A172 (cell line): ENCODE data around the gene RGS10. TPM values are rescaled to one million over a fixed set of nuclear protein-coding genes. Genes with fewer than 3 reads are reported as not detected.
"Not testable (repeated sequence)": the region's sequence is repeated elsewhere in the genome, so short reads cannot be mapped to it uniquely, and the experiment has no call there.

ENCODE experiments used
- DNase-seq: peaks from one replicate; pipeline ENCODE4 v3.0.0-alpha.2; 2015; ENCODE audit warnings: low spot score
- total RNA-seq: library from RNA; depleted of rRNA; stranded (reverse); fragments of >200 nt; shearing (Covaris generic); gene quantifications from 2 replicates; pipeline ENCODE4 v1.2.3, GENCODE V29; 2014

The RGS10 gene
- total RNA-seq, 1 experiment from 2014 or later, result 106 TPM

DNA sequence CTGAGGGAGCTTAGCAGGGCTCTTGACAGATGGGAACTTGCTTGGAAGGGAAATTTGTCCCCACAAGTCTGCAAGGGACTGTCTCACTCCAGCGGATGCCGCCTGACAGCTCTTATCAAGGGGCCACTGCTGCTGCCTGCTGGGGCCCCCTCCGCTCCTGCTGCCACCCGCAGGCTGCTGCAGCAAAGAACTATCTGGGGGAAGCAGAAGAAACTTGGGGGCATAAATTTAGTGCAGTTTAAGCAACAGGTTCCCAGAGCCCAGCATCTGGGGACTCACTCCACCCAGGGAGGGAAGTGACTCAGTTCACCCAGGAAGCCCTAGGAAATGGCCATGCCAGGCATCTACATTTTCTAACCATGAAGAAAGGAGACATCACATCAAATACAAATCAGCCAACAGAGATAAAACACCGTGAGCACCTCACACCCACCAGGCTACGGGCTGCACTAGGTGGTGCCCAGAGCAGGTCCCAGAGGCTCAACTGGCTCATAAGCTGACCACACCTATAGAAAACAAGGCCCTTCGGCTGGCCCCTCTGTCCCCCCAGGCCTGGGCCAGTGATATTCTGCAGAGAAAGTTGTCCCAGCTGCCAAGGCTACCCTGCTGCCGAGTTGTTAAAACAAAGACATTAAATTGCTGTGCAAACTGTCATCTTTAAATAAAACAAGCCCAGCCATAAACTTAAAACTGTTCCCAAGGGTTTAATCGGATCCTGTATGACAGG is 3.7 kb downstream of the RGS10 start:
- no peak for DNase-seq

DNA sequence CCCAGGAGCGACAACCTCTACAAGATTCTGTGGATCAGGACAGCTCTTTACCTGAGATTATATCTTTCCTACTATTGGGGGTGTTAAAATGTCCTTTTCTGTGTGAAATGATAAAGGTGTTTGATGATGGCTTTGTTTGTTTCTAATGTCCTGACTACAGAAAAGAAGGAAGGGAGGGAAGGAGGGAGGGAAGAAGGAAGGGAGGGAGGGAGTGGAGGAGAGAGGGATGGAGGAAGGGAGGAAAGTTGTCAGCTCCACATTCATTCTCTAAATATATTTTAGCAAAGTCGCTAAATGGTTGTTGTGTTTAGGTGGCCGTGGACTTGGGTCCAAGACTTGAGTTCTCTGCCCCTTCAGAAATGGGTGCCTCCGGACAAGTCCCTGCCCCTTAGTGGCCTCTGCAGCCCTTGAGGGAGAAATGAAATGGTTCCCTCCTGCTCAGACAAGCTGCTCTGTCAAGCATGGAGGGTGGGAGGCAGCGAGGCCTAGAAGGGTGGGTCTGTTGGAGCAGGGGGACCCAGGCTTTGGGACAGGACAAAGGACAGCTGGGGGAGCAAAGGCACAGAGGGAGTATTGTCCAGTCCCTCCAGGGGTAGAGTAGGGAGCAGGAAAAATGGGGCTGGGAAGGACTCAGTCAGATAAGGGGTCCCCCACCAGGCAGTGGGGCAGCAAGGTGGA is 4.4 kb downstream of the RGS10 start:
- DNase-seq, result no peak

DNA sequence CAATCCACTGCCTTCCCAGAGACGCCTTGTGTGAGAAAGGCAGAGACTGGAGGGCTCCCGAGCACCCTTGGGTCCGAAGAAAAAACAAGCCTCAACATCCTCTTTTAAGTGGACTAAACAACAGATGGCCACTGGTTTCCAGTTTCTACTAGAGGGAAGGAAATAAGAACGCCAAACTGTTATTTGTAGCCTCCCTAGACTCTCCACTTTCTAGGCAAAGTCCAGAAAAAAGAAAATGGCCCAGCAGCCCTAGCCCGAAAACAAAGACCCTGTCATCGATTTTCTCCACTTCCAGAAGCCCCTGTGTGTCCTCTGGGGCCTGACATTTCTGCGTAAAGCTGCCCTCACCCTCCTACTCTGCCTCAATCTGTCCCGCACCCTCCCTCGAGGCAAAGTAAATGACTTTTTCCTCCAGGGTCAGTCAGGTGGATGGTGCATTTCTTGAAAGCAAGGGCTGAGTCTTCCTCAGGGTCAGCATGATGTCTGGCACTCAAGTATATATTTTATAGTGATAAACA is 6.0 kb downstream of the RGS10 start:
- DNase-seq, result no peak

DNA sequence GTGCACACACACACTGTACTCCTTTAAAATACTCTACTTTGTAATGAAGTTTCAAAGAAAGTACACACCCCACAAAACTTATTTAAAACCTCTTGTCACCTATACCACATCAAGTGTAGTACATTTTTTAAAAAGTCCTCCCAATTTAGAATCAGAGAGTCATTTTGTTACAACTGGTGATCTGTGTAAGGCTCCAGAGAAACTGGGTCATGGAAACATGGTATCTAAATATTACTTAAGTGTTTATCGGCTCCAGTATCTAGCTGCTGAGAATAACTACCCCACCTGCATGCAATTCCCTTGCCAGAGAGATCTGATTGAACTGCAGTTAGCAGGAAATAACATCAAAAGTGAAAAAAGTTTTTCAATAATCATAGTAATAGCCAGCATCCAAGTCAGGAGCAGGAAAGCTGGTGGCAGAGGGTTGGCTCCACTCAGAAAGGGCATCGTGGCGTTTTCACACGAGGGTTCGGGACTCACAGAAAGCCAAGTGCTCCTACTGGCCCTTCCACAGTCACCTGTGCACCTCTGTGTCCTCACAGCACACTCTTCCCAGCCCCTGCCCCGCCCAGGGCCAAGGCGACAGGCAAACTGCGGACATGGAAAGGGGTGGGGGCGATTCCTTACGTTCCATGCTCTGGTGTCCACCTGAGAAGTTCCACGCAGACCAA is 6.5 kb downstream of the RGS10 start:
- DNase-seq, result no peak

DNA sequence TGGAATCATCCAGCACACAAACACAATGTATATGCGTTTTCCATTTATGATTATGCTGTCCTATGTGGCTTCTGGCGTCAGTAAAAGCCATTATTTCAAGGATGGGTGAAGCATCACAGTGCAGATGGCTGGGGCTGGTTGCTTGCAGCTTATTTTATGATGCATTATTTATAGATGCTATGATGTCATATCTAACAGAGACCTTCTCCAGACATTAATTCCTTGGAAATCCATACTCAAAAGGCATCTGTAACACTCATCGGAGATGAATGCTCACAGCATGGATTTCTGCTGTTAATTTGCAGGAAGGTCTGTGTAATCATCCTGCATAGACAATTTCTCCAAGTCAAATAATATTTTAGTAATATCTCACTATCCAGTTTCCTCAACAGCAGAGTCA is 7.2 kb downstream of the RGS10 start:
- no peak for DNase-seq

DNA sequence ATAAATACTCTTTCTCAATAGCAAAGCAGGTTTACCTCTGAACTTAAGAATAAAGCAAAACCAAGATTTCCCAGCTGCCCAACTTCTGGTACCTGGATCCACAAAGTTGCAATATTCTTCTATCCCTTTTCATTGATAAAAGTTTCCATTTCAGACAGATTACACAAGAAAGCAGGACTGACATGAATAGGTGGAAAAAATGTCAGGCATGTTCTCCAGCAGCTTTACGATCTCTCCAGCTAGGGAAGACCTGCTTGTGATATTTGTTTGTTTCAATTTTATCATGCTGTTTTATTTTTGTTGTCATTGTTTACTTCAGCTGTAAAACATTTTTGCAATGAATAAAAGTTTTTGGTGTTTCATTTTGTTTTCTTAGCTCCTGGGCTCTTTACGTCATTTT is 9.0 kb downstream of the RGS10 start:
- no peak for DNase-seq

DNA sequence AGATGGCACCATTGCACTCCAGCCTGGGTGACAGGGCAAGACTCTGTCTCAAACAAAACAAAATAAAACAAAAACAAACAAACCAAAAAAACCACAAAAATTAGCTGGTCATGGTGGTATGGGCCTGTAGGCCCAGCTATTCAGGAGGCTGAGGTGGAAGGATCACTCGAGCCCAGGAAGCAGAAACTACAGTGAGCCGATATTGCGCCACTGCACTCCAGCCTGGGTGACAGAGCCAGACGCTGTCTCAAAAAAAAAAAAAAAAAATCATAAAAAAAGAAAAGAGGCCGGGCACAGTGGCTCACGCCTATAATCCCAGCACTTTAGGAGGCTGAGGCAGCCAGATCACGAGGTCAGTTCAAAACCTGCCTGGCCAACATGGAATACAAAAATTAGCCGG is 9.7 kb downstream of the RGS10 start:
- DNase-seq, result not testable (repeated sequence)

DNA sequence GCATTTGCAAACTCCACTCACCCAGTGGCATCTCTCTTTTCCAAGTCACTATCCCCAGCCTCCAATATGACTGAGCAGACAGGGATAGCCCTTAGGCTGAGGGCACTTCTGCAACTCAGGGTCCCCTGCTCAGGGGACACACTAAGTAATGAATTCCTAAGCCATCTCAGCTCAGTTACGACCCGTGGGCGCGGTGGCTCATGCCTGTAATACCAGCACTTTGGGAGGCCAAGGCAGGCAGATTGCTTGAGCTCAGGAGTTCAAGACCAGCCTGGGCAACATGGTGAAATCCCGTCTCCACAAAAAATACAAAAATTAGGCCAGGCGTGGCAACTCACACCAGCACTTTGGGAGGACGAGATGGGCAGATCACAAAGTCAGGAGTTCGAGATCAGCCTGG is 10.3 kb downstream of the RGS10 start:
- not testable (repeated sequence) for DNase-seq

DNA sequence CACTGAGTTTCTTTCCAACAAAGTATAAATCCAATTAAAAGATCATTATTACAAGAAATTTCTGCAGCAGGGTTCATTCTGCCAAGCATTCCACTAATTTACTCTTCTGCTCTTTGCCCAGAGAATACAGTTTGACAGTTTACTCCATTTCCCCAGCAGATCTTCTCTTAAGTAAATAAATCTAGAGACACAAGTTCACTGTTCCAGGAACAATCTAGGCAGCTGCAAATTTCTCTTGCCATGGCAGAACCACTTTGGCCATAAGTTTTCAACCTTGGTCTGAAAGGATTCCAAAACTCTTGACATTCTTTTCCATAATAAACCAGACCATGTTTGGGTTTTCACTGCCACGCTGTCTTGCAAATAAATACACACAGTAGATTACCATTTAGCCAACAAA is 11.5 kb downstream of the RGS10 start:
- DNase-seq, result no peak

DNA sequence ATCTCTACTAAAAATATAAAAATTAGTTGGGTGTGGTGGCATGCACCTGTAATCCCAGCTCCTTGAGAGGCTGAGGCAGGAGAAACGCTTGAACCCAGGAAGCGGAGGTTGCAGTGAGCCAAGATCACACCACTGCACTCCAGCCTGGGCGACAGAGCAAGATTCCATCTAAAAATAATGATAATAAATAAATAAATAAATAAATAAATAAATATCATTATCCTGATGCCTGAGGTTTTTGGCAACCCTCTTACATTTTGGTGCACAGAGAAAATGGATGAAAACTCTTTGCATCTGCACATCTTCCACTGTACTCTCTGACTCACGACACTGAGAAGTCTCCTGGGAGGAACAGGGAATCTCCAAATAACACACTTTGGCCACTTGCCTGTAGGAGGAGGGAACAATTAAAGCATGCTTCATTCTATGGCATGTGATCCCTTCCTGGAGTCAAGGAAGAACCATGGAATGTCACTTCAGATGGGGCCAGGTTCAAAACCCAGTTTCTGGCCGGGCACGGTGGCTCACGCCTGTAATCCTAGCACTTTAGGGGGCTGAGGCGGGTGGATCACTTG is 13.8 kb downstream of the RGS10 start:
- peak; percentile 93 for DNase-seq

DNA sequence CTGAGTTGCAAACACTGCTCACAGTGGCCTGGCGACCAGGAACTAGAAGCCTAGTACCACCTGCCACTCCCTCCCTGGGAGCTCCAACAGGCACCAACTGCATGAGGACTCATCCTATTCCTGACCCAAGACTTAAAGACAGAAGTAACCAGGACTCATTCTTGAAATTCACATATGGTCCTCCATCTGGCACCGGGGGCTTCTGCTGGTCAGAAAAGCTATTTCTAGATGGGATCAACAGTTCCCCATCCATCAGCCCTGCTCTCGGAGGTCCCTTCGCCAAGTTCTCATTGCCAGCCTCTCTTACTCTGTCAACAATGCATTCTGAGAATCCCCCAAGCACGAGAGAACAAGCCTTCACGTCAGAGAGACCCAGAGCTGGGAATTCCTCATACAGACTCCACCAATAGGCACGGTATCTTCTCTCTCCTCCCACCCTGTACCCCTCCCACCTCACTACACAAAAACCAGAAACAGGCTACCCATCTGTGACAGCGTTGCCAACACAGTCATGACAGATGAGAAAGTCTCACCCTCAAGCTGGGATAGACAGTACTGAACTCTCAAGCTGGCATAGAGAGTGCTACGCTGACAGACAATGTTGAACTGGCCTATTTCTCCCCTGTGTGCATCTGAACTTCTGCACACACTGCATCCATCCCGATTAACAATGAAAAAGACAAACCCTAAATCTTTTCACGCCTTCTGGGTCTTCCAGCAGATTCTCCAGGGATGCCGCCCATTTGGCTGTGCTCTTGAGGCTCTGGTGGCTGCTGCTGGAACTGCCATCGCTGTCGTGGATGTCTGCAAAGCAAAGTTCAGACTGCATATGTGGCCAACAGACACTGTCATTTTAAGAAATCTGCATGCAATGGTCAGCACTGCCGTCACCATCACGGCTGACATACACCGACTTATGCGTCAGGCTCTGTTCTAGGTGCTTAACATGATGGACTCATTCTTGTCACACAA is 15.6 kb downstream of the RGS10 start:
- DNase-seq, result no peak

DNA sequence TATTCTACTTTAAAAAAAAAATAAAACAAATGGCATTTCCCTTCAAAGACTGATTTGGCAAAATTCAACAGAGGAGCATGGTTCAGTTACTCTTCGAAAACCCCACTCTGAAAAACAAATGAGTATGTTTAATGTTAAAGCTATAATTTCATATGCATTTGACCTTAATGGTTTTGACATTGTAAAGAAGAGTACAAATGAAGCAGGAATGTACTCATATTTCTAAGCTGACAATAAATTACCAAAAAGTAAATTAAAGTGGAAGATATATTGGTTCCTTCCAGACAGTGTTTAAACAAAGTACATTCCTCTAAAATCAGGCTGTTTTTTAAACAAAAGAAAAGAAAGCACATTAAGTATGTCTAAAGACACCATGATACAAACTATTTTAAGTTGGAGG is 16.4 kb downstream of the RGS10 start:
- DNase-seq, result no peak

DNA sequence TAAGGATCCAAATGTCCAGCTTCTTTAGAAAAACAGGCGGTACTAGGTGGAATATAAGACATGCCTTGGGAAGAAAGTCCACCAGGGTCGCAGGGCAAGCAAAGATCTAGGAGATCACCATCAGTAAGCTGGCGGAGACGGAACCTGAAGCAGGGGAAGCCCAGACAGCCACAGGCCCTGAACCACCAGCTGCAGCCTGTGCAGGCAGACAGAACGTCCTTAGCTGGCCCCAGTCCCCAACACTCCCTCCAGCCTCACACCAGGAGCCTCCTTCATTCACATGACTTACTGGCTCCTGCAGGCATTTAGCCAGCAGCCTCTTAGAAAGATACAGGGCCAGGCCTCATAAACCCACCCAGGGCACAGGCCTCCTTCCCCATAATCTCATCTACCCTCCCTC is 17.4 kb downstream of the RGS10 start:
- no peak for DNase-seq

DNA sequence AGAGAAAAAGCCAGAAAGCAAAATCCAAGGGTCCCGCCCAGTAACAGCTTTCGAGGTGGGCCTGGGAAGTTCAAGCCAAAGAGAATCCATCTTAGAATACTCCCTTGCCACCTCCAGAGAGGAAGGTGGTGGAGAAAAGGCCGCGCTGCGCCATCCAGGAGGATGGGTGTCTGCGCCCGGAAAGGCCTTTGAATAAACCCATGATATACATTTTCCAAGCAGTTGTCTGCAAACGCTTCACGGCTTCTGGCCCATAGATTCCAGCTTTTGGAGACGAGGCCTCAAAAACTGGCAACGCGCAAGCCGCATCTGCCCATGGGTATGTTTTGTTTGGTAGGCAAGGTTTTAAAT is 17.8 kb downstream of the RGS10 start:
- DNase-seq, result no peak

DNA sequence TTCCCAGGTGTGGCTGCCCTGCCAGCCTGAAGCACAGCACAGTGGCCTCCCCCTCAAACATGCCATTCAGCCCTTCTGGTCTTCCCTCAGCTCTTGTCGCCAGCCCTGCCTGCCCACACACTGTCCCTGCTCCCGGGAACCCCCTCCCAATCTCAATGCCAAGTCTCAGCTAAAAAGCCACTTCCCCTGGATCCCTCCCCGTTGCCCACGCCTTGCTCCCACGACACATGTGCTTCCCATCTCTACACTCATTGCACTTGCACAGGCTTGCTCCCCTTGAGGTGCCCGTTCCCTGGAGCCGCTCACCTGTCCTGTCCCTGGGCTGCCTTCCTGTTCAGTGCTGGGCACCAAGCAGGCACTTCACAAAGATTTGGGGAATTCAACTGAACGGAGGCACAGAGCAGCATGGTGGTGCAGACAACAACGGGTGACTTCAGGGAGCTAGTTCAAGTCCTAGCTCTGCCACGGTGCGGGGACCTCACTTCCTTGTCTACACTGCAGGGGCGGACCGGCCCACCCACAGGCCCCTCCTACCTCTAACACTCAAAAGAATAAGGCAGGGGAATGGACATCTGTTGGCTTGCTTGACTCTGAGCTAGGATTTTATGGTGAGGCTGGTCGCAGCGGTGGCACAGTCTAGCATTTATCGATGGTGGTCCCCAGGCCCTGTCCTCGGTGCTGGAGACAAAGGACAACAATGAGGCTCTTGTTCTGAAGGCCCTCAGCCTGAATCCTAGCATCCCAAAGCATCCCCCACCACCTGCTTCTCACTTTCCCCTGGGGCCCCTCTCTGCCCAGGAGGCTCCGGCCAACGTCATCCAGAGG is 18.4 kb downstream of the RGS10 start:
- no peak for DNase-seq

DNA sequence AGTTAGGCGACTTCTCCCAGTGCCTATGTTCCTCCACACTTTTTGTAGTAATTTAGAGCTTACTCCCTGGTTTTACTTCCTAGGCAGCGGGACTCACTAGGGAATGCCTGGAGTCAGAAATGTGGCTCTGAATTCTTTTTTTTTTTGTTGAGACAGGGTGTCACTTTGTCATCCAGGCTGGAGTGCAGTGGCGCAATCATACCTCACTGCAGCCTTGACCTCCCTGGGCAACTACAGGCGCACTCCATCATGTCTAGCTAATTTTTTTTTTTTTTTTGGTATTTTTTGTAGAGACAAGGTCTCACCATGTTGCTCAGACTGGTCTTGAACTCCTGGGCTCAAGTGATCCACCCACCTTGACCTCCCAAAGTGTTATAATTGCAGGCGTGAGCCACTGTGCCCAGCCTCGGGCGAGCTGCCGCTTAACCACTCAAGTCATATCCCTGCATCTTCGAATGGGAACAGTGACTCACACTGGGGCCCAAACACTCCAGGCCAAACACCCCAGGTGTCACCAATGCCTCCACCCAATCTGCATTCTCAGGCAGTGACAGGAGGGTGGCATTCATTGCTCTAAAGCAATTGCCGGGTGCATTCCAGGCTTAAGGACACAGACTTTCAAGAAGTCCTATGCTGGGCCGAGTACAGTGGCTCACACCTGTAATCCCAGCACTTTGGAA is 19.6 kb downstream of the RGS10 start:
- peak; percentile 93 for DNase-seq

DNA sequence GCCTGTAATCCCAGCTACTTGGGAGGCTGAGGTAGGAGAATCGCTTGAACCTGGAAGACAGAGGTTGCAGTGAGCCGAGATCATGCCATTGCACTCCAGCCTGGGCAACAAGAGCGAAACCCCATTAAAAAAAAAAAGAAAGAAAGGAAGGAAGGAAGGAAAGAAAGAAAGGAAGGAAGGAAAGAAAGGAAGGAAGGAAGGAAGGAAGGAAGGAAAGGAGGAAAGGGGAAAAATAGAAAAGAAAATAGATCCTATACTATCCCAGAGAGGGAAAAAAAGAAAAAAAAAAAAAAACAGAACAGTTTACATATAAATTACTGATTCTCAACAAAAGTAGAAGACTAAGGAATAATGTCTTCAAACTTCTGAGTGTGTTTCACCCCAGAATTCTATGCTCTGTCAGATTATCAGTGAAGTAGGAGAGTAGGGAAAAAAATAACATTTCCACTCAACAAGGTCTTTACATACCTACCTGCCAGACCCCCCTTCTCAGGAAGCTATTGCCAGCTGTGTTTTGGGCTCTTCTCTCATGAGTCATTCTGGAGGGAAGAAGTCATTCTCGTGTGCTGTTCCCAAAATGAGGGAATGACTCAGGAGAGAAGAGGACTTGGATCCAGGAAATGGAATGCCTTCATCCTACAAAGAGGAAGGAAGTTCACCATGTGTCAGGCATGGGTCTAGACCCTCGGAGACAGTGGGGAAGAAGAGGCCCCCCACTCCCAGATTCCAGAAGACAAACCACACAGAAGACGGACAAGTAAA is 20.9 kb downstream of the RGS10 start:
- DNase-seq, result peak; percentile 94

DNA sequence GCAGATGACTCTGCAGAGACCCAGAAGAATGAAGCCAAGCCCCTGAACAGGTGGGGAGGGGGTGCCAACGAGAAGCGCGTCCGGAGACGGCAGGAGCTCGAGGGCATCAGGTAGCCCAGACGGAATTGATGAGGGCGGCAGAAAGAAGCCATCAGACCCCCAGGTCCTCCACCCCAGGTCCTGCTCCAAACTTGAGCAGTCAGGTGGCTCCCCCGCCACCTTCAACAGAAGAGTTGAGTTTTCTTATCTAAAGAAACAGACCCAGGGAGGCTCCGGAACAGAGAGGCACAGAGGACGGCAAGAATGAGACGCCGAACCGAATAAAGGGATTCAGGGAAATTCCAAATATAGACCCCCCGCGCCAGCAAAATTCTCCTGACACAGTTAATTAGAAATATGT is 22.2 kb downstream of the RGS10 start:
- DNase-seq, result no peak

DNA sequence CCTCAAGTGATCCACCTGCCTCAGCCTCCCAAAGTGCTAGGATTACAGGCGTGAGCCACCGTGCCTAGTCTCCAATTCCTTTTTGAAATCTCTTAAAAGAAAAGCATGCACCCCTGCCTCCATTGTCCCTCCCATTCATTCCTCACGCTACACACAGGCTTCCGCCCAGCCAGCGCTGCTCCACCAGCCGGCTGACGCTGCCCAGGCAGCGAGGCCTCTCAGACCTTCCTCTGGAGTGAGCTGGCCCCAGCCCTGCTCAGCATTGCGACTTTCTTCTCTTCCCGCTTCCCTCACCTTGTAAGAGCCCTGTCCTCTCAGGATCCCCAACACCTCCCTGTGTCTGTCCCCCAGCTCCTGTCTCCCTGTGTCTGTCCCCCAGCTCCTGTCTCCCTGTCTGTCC is 23.6 kb downstream of the RGS10 start:
- no peak for DNase-seq
